Glutamatergic neuron (in vitro differentiated cells): ENCODE results near the gene THAP3. TPM values are rescaled to one million over a fixed set of nuclear protein-coding genes. Genes with fewer than 3 reads are reported as not detected.
"Not testable (repeated sequence)": the region's sequence is repeated elsewhere in the genome, so short reads cannot be mapped to it uniquely, and the experiment has no call there.

Experiments used
- DNase-seq: peaks from one replicate; pipeline ENCODE4 v3.0.0; 2022
- H3K27ac Mint-ChIP-seq: one replicate; pipeline ENCODE4 v1.8.0; 2020; ENCODE audit warnings: mild to moderate bottlenecking, mixed read lengths, inconsistent platforms; ENCODE audit not compliant: unreplicated experiment
- H3K27me3 Mint-ChIP-seq: one replicate; pipeline ENCODE4 v1.8.0; 2020; ENCODE audit warnings: mild to moderate bottlenecking, moderate library complexity, mixed read lengths, inconsistent platforms; ENCODE audit not compliant: unreplicated experiment
- H3K36me3 Mint-ChIP-seq: one replicate; pipeline ENCODE4 v1.8.0; 2020; ENCODE audit warnings: mild to moderate bottlenecking, mixed read lengths, inconsistent platforms; ENCODE audit not compliant: unreplicated experiment
- H3K4me1 Mint-ChIP-seq: one replicate; pipeline ENCODE4 v1.8.0; 2020; ENCODE audit warnings: mild to moderate bottlenecking, low read depth, mixed read lengths, inconsistent platforms; ENCODE audit not compliant: unreplicated experiment
- H3K4me3 Mint-ChIP-seq: one replicate; pipeline ENCODE4 v1.8.0; 2020; ENCODE audit warnings: mild to moderate bottlenecking, mixed read lengths, inconsistent platforms; ENCODE audit not compliant: unreplicated experiment
- H3K9me3 Mint-ChIP-seq: one replicate; pipeline ENCODE4 v1.8.0; 2020; ENCODE audit warnings: mild to moderate bottlenecking, moderate library complexity, mixed read lengths, inconsistent platforms; ENCODE audit not compliant: unreplicated experiment
- total RNA-seq: library from RNA; stranded (reverse); fragmentation: NEBNext Ultra II Directional; extraction: Animal tissue kit (Norgen Biotek cat#: 25700); gene quantifications from one replicate; pipeline ENCODE4 v1.2.1, GENCODE V29; 2021; ENCODE audit not compliant: unreplicated experiment
- TF ChIP-seq, protein P1 (sequence below): fragments of 200-600 bp; sonication (generic); IDR thresholded peaks from one replicate; pipeline ENCODE4 v1.5.0; 2021; ENCODE audit not compliant: partially characterized antibody, unreplicated experiment

The THAP3 gene
- total RNA-seq, 1 donor from 2014 or later: 30.2 TPM

DNA sequence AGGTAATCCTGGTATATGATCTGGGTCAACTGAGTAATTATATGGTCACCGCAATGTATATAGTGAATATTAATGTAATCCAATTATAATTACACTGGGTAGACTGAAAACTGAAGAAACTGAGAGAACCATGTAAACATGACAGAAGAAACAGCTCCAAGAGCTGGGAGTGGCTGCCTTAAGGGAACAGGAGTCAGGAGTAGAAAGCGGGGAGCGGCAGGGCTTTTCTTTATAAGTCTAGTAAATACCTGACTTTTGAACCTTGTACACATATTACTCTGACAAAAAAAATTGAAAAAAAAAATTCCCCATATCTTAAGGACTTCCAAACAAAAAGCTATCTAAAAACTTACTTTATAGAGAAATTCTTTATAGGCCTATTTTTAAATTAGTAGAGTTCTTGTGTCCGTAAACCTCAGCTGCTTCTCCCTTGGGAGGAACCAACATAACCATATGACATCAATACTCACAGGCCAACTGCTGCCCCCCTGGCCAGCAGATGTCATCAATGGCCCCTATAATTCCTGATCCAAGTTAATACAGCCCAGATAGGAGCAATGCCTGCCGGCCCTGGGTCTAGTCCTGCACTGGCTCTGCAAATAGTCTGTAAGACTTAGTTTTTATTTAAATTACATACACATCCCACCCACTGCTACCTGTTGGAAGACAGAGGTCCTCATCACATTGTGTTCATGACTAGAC is 33.8 kb downstream of the THAP3 start:
- H3K9me3 Mint-ChIP-seq: peaks cover 8% of the 10 kb centered on the region
- no peaks in the 10 kb centered on the region for H3K36me3 Mint-ChIP-seq
- peak overlapping the region; percentile 68 for H3K4me3 Mint-ChIP-seq
- no peak for DNase-seq
- TF ChIP-seq, protein P1, sequence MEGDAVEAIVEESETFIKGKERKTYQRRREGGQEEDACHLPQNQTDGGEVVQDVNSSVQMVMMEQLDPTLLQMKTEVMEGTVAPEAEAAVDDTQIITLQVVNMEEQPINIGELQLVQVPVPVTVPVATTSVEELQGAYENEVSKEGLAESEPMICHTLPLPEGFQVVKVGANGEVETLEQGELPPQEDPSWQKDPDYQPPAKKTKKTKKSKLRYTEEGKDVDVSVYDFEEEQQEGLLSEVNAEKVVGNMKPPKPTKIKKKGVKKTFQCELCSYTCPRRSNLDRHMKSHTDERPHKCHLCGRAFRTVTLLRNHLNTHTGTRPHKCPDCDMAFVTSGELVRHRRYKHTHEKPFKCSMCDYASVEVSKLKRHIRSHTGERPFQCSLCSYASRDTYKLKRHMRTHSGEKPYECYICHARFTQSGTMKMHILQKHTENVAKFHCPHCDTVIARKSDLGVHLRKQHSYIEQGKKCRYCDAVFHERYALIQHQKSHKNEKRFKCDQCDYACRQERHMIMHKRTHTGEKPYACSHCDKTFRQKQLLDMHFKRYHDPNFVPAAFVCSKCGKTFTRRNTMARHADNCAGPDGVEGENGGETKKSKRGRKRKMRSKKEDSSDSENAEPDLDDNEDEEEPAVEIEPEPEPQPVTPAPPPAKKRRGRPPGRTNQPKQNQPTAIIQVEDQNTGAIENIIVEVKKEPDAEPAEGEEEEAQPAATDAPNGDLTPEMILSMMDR: no peak
- H3K27me3 Mint-ChIP-seq: peaks cover 4% of the 10 kb centered on the region
- H3K4me1 Mint-ChIP-seq: peaks cover 30% of the 10 kb centered on the region
- H3K27ac Mint-ChIP-seq: peak overlapping the region; percentile 81

DNA sequence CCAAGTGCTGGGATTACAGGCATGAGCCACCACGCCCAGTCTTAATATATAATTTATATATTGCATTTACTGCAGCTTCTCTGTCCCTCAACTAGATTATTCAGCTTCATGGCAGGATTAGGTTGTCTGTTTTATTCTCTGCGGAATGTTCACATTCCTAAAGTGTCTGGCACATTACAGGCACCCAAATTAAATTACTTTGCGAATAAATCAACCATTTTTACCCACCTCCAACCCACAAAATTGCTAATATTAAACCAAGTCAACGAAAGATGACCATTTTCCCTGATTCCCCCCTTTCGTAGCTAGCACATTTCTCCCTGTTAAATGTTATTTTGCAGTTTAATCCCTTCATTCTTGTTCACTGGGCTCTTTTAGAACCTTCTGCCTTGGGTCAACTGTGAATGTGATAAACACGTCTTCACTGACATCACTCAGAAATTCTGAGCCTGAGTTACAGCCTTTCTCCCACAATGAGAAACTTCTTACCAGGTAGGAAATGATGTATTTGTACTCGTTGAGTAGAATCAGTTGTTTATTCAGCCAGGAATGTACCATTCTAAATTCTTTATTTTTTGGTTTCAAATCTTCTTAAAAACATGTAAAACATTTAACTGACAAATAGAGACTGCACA is 35.9 kb downstream of the THAP3 start:
- DNase-seq: no peak
- H3K9me3 Mint-ChIP-seq: peaks cover 8% of the 10 kb centered on the region
- no peak overlapping the region for H3K27ac Mint-ChIP-seq
- H3K4me1 Mint-ChIP-seq: peaks cover 36% of the 10 kb centered on the region
- H3K4me3 Mint-ChIP-seq: no peak overlapping the region
- TF ChIP-seq, protein P1: no peak
- H3K27me3 Mint-ChIP-seq: peaks cover 4% of the 10 kb centered on the region
- H3K36me3 Mint-ChIP-seq: no peaks in the 10 kb centered on the region

DNA sequence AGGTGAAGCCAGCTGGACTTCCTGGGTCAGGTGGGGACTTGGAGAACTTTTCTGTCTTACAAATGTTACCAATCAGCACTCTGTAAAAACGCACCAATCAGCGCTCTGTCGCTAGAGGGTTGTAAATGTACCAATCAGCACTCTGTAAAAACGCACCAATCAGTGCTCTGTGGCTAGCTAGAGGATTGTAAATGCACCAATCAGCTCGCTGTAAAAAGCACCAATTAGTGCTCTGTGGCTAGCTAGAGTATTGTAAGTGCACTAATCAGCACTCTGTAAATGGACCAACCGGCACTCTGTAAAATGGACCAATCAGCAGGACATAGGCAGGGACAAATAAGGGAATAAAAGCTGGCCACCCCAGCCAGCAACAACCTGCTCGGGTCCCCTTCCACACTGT is 37.8 kb downstream of the THAP3 start:
- H3K9me3 Mint-ChIP-seq, H3K4me3 Mint-ChIP-seq, H3K27ac Mint-ChIP-seq, DNase-seq, H3K27me3 Mint-ChIP-seq, H3K36me3 Mint-ChIP-seq: not testable (repeated sequence)
- H3K4me1 Mint-ChIP-seq: peaks cover 37% of the 10 kb centered on the region

DNA sequence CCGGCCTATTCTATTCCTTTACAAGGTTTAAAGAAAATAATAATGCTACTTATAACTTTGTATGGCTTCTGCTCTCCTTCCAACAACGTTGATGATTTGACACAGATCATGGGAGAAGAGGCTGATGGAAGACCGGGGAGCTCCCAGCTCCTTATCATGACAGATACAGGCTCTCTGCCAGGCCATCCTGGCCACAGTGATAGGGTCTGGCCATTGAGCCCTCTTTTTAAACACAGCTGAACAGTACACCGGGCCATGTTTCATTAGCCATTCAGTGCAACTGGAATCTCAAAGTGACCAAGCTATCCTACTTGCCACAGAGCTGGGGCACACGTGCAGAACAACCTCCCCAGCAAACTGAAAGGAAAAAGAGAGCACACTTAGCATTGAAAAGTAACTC is 42.0 kb downstream of the THAP3 start:
- no peak for DNase-seq
- Mint-ChIP-seq H3K4me1 (peaks cover 16% of the 10 kb centered on the region), H3K4me3 (no peak overlapping the region), H3K27ac (no peak overlapping the region), H3K36me3 (peaks cover 4% of the 10 kb centered on the region), H3K9me3 (no peaks in the 10 kb centered on the region), H3K27me3 (no peaks in the 10 kb centered on the region)
- TF ChIP-seq, protein P1: no peak

DNA sequence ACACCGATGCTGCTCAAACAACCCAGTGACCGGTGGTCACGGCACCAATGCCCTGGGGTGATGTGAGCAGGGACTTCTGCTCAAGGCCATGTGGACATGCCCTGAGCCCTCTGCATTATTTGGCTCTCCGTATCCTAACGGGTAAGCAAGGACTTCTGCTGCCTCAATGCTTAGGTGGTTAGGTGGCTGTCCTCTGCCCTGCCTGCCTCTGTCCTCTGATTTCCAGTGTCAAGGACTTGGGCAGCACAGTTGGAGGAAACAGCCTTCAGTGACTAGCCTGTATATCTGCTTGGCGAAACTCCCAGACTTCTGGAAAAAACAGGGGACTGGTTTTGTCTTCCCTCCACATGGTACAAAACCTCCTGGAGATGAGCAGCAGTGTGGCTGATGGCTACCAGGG is 42.5 kb downstream of the THAP3 start:
- TF ChIP-seq, protein P1: no peak
- Mint-ChIP-seq H3K9me3 (no peaks in the 10 kb centered on the region), H3K4me3 (no peak overlapping the region), H3K36me3 (peaks cover 4% of the 10 kb centered on the region), H3K27me3 (no peaks in the 10 kb centered on the region), H3K27ac (no peak overlapping the region), H3K4me1 (peaks cover 16% of the 10 kb centered on the region)
- DNase-seq: no peak
